Psoas muscle (tissue), 8 donors: ENCODE results near the gene PAN3. TPM values are rescaled to one million over a fixed set of nuclear protein-coding genes. Genes with fewer than 3 reads are reported as not detected.
"Not testable (repeated sequence)": the region's sequence is repeated elsewhere in the genome, so short reads cannot be mapped to it uniquely, and the experiment has no call there.

Experiments
- ATAC-seq, 4 donors: fragments of 200-7000 bp; cut with Tn5 transposase; one replicate each; pipeline ENCODE4 v1.9.1; 2020; ENCODE audit warnings: moderate library complexity in 3 of 4, mild to moderate bottlenecking in 2 of 4
- DNase-seq, 2 donors: peaks; one replicate each; pipeline ENCODE4 v3.0.0-alpha.2; 2020
- H3K27ac ChIP-seq: fragments of 200-600 bp; one replicate; pipeline ENCODE4 v1.8.0; 2022
- H3K27me3 ChIP-seq, 3 donors: fragments of 200-600 bp in 1 of 3; one replicate each; pipeline versions ENCODE4 v1.6.1 to v1.8.0; 2013 to 2022; ENCODE audit warnings: low read length in 2 of 3, mild to moderate bottlenecking in 2 of 3, moderate library complexity in 1 of 3; ENCODE audit not compliant: insufficient read depth in 3 of 3
- H3K36me3 ChIP-seq, 2 donors: fragments of 200-600 bp in 1 of 2; one replicate each; pipeline versions ENCODE4 v1.6.1 to v1.8.0; 2013 to 2022; ENCODE audit warnings: low read depth in 1 of 2, mild to moderate bottlenecking in 1 of 2, moderate library complexity in 1 of 2; ENCODE audit not compliant: insufficient read depth in 1 of 2
- H3K4me1 ChIP-seq: fragments of 200-600 bp; one replicate; pipeline ENCODE4 v1.8.0; 2022
- H3K4me3 ChIP-seq: fragments of 200-600 bp; one replicate; pipeline ENCODE4 v1.8.0; 2022; ENCODE audit warnings: mild to moderate bottlenecking
- H3K9me3 ChIP-seq: fragments of 200-600 bp; one replicate; pipeline ENCODE4 v1.8.0; 2022
- WGBS, 3 donors: extraction: QIAGEN DNeasy Blood & Tissue Kit; methylation state at CpG; one replicate each; pipeline versions ENCODE4 v1.1.6 to v1.1.7; 2013; 5-methylcytosine and 5-hydroxymethylcytosine counted together
- intact Hi-C, 2 donors: fragments of 100-400 bp; cut with DNase I; formaldehyde crosslinking; loops; one replicate each; pipeline versions ENCODE4 v1.11.0 to v1.14.2; 2022
- polyA plus RNA-seq, 3 donors: library from polyadenylated mRNA; stranded (reverse); fragments of 200-250 nt; gene quantifications; one replicate each; pipeline ENCODE4 v1.2.3, GENCODE V29; 2013
- total RNA-seq, 4 donors: library from RNA; stranded (reverse); fragmentation: NEBNext Ultra II Directional in 2 of 4; extraction: Animal tissue kit (Norgen Biotek cat#: 25700) in 2 of 4; gene quantifications; one replicate each; pipeline versions ENCODE4 v1.2.1 to v1.2.4, GENCODE V29; 2021 to 2023
- TF ChIP-seq, protein P1 (sequence below): fragments of 200-600 bp; IDR thresholded peaks from one replicate; pipeline ENCODE4 v1.8.0; 2022; ENCODE audit warnings: antibody characterized with exemption
- donor health status: healthy with polysubstance abuse.
- donor health status: DM: no; HTN: no; CAD: no; lungs with moderate emphysema.
- donor health status: Bipolar disorder and iron deficiency.
- donor health status: healthy.
- donor health status: DM: yes; HTN: yes; CAD: no.
- donor health status: DM: no; HTN: no; CAD: no.
- donor health status: DM: no; HTN: no; CAD: no.
- donor health status: DM: yes; HTN: yes; CAD: no.

The PAN3 gene
- total and polyA plus RNA-seq, 7 donors = 2.3 to 9.0 (median 5.9) TPM

DNA sequence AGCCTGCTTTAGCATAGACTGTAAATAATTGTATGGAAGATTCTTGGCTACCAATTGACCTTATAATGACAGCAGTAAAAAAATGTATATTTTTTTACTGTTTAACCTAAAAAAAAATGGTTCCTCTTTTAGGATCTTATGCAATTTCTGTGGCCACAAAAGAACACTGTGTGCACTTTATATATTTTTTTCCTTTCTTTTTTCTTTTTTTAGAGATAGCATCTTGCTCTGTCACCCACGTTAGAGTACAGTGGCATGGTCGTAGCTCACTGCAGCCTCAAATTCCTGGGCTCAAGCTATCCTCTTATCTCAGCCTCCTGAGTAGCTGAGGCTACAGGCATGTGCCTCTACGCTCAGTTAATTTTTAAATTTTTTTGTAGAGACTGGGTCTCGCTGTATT, 44.0 kb upstream of the PAN3 start:
- H3K27me3 ChIP-seq = peaks cover 0 to 27% (median 0%) of the 10 kb centered on the region in 3 donors

DNA sequence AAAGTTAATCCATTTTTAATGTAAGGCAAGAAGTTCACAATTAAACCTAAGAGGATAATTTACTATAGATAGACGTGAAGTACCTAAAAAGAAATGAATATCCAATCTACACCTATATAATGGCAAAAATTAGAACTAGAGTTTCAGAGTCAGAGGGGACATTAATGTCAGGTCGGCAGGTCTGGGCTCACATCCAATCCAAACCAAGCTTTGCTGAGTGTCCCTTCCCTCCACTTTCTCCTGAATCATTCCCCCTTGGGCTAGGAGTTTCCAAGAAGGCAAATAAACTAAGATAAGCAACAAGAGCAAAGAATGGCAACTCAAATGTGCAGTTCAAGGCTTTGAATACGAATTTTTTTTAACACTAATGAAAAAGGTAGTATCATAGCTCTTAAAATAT, 40.8 kb upstream of the PAN3 start:
- H3K27ac ChIP-seq = no peak overlapping the region
- WGBS, 3 donors = 55 to 65% (median 56%) methylated on average over 3 of the region's 3 CpGs
- H3K27me3 ChIP-seq = peaks cover 0 to 58% (median 7%) of the 10 kb centered on the region in 3 donors
- intact Hi-C loops = no loop called here
- ATAC-seq (no peak), DNase-seq (no peak)
- H3K4me1 ChIP-seq = no peaks in the 10 kb centered on the region
- TF ChIP-seq, protein P1, sequence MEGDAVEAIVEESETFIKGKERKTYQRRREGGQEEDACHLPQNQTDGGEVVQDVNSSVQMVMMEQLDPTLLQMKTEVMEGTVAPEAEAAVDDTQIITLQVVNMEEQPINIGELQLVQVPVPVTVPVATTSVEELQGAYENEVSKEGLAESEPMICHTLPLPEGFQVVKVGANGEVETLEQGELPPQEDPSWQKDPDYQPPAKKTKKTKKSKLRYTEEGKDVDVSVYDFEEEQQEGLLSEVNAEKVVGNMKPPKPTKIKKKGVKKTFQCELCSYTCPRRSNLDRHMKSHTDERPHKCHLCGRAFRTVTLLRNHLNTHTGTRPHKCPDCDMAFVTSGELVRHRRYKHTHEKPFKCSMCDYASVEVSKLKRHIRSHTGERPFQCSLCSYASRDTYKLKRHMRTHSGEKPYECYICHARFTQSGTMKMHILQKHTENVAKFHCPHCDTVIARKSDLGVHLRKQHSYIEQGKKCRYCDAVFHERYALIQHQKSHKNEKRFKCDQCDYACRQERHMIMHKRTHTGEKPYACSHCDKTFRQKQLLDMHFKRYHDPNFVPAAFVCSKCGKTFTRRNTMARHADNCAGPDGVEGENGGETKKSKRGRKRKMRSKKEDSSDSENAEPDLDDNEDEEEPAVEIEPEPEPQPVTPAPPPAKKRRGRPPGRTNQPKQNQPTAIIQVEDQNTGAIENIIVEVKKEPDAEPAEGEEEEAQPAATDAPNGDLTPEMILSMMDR = no peak
- no peak overlapping the region for H3K4me3 ChIP-seq
- H3K9me3 ChIP-seq = no peaks in the 10 kb centered on the region
- no peaks in the 10 kb centered on the region for H3K36me3 ChIP-seq

More for the DNA sequence above, 44.0 kb upstream of the PAN3 start:
- Histone ChIP-seq H3K9me3 (no peaks in the 10 kb centered on the region), H3K27ac (no peak overlapping the region), H3K36me3 (no peaks in the 10 kb centered on the region), H3K4me3 (no peak overlapping the region), H3K4me1 (no peaks in the 10 kb centered on the region)
- WGBS, 3 donors = 74 to 79% (median 75%) methylated on average over 4 of the region's 4 CpGs
- DNase-seq (no peak), ATAC-seq (no peak)
- intact Hi-C loops = no loop called here
- TF ChIP-seq, protein P1 = no peak

DNA sequence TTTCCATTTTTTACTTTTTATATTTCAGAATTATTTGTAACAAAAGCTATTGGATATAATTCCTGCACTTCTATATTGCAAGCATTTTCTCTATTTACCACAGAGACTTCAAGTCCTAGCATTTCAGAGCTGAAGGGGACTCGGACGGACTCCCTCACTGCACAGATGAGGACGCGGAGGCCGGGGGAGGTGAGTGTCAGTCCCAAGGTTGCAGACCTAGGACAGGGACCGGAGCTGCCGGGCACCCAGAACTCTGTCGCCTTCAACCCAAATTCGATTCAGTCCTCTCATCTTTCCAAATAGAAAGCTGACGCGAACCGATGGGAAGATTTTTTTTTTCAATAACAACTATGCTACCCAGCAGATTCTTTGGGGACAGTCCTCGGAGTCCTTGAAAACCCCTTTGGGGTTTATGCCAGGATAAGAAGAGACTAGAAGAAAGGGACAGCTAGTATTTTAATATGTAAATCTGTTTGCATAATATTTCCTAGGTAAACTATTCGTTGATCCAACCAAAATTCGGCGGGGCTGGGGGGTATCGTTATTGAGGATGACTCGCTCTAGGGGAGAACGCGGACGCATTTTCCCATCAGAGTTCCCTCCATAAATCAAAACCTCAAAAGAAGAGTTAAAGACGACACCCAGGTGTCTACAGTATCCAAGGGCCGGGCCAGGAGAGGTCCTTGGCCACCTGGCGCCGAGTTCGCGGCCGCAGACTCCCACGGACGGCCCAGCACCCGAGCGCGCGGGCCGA, 38.8 kb upstream of the PAN3 start:
- H3K4me1 ChIP-seq = no peaks in the 10 kb centered on the region
- H3K4me3 ChIP-seq = peak overlapping the region; percentile 58
- peaks cover 4 to 69% (median 8%) of the 10 kb centered on the region in 3 donors for H3K27me3 ChIP-seq
- H3K27ac ChIP-seq = no peak overlapping the region
- DNase-seq (no peak), ATAC-seq (no peak)
- TF ChIP-seq, protein P1 = no peak
- intact Hi-C loops = no loop called here
- H3K9me3 ChIP-seq = no peaks in the 10 kb centered on the region
- 23 to 29% (median 26%) methylated on average over 35 of the region's 35 CpGs for WGBS, 3 donors
- no peaks in the 10 kb centered on the region for H3K36me3 ChIP-seq

DNA sequence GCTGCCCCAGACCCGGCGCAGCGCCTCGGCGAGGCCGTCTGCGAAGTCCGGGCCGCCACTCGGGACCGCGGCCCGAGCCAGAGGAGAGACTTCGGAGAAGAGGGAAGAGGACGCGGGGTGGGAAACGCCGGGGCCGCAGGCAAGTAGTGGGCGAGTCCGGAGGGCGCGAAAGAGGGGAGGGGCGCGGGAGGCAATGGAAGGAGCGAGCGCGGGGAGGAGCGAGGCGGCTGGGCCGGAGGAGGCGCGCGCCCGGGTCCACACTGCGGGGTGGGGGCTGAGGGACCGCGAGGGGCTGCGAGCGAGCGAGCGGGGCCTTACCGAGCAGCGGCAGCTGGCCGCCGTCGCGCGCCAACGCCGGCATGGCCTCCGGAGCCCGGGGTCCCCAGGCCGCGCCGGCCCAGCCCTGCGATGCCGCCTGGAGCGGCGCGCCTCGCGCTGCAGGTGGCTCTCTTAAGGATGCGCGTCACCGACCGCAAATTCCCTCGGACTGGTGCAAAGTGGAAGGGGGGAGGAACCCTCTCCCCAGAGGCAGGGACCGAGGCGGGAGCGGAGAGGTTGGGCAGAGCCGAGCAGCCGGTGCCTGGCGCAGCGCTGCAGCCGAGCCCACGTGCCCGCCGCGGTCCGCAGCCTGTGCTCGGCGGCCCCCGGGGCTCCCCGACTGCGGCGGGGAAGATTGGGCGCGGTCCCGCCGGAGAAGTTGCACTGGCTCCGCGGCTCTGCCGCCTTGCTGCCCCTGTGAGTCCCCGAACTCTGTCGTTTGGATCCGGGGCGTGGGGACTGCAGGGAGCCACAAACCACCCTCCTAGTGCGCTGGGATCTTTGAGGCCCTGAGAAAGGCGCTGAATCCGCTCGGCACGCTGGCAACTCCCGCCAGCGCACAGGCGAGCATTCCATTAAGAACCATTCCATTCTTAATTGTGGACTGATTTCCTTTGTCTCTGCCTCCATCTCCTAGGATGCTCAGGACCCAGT, 37.9 kb upstream of the PAN3 start, which contains the start of gene FLT3:
TSS of gene FLT3 (minus strand) at position 427 of the 972 bp plus-strand sequence. CDS start at position 361, 66 bp downstream.
- intact Hi-C loops = no loop called here
- TF ChIP-seq, protein P1 = no peak
- no peaks in the 10 kb centered on the region for H3K36me3 ChIP-seq
- no peak within 1 kb of the TSS for H3K27ac ChIP-seq
- ATAC-seq (no peak), DNase-seq (peak in 1 of 2 donors; percentile 52)
- 1% methylated on average over 53 to 106 of the region's 106 CpGs for WGBS, 3 donors
- no peaks in the 10 kb centered on the region for H3K4me1 ChIP-seq
- peak within 1 kb of the TSS; percentile 58 for H3K4me3 ChIP-seq
- no peaks in the 10 kb centered on the region for H3K9me3 ChIP-seq
- peaks cover 4 to 69% (median 8%) of the 10 kb centered on the region in 3 donors for H3K27me3 ChIP-seq

DNA sequence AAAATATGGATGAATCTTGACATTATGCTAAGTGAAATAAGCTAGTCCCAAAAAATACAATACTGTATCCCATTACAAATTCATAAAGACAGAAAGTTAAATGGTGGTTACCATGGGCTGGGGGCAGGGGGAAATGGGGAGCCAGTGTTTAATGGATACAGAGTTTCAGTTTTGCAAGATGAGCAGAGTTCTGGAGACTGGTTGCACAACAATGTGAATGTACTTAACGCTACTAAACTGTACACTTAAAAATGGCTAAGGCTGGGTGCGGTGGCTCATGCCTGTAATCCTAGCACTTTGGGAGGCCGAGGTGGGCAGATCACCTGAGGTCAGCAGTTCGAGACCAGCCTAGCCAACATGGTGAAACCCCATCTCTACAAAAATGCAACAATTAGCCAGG, 36.5 kb upstream of the PAN3 start:
- H3K4me1 ChIP-seq, H3K9me3 ChIP-seq, H3K36me3 ChIP-seq, intact Hi-C loops, H3K27ac ChIP-seq, ATAC-seq, H3K4me3 ChIP-seq, DNase-seq: not testable (repeated sequence)
- H3K27me3 ChIP-seq = peaks cover 4 to 68% (median 8%) of the 10 kb centered on the region in 3 donors
- 84 to 93% (median 93%) methylated on average over 4 of the region's 4 CpGs for WGBS, 3 donors
